ENCODE results near the gene CPSF4L. TPM values are rescaled to one million over a fixed set of nuclear protein-coding genes. Genes with fewer than 3 reads are reported as not detected.

CPSF4L gene
- total and polyA plus RNA-seq, 2 of the 13 experiments (the other 11 are each of a cell fraction or from before 2014, with no cell fraction given), result 0.73 to 1.6 TPM

DNA sequence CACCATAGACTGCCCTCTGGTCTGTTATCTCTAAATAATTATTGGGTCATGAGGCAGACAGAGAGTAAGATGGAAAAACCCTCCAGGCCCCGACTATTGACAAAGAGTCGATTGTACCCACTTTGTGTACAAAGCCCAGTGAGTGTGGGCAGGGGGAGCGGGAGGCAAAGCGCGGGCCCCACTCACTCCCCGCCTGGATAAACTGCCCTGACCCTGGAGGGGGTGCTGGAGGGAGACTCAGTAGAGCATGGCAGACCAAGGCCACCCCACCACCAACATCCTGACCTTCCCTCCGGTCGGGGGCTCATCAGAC lies 11.2 kb upstream of the CPSF4L start (continued):
- TF ChIP-seq, protein P1, sequence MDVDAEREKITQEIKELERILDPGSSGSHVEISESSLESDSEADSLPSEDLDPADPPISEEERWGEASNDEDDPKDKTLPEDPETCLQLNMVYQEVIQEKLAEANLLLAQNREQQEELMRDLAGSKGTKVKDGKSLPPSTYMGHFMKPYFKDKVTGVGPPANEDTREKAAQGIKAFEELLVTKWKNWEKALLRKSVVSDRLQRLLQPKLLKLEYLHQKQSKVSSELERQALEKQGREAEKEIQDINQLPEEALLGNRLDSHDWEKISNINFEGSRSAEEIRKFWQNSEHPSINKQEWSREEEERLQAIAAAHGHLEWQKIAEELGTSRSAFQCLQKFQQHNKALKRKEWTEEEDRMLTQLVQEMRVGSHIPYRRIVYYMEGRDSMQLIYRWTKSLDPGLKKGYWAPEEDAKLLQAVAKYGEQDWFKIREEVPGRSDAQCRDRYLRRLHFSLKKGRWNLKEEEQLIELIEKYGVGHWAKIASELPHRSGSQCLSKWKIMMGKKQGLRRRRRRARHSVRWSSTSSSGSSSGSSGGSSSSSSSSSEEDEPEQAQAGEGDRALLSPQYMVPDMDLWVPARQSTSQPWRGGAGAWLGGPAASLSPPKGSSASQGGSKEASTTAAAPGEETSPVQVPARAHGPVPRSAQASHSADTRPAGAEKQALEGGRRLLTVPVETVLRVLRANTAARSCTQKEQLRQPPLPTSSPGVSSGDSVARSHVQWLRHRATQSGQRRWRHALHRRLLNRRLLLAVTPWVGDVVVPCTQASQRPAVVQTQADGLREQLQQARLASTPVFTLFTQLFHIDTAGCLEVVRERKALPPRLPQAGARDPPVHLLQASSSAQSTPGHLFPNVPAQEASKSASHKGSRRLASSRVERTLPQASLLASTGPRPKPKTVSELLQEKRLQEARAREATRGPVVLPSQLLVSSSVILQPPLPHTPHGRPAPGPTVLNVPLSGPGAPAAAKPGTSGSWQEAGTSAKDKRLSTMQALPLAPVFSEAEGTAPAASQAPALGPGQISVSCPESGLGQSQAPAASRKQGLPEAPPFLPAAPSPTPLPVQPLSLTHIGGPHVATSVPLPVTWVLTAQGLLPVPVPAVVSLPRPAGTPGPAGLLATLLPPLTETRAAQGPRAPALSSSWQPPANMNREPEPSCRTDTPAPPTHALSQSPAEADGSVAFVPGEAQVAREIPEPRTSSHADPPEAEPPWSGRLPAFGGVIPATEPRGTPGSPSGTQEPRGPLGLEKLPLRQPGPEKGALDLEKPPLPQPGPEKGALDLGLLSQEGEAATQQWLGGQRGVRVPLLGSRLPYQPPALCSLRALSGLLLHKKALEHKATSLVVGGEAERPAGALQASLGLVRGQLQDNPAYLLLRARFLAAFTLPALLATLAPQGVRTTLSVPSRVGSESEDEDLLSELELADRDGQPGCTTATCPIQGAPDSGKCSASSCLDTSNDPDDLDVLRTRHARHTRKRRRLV (CRISPR knock-in tag; IDR thresholded peaks at IDR 0.05), result no peak
- TF ChIP-seq, protein P2, sequence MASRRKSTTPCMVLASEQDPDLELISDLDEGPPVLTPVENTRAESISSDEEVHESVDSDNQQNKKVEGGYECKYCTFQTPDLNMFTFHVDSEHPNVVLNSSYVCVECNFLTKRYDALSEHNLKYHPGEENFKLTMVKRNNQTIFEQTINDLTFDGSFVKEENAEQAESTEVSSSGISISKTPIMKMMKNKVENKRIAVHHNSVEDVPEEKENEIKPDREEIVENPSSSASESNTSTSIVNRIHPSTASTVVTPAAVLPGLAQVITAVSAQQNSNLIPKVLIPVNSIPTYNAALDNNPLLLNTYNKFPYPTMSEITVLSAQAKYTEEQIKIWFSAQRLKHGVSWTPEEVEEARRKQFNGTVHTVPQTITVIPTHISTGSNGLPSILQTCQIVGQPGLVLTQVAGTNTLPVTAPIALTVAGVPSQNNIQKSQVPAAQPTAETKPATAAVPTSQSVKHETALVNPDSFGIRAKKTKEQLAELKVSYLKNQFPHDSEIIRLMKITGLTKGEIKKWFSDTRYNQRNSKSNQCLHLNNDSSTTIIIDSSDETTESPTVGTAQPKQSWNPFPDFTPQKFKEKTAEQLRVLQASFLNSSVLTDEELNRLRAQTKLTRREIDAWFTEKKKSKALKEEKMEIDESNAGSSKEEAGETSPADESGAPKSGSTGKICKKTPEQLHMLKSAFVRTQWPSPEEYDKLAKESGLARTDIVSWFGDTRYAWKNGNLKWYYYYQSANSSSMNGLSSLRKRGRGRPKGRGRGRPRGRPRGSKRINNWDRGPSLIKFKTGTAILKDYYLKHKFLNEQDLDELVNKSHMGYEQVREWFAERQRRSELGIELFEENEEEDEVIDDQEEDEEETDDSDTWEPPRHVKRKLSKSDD (CRISPR knock-in tag; IDR thresholded peaks at IDR 0.05; ENCODE audit: low read depth), result 0 out of 2 replicates have a peak, but pooled peaks have one; percentile 48
- TF ChIP-seq JARID2 (CRISPR knock-in tag; IDR thresholded peaks at IDR 0.05; ENCODE audit: insufficient replicate concordance), result no peak
- TF ChIP-seq, protein P3, sequence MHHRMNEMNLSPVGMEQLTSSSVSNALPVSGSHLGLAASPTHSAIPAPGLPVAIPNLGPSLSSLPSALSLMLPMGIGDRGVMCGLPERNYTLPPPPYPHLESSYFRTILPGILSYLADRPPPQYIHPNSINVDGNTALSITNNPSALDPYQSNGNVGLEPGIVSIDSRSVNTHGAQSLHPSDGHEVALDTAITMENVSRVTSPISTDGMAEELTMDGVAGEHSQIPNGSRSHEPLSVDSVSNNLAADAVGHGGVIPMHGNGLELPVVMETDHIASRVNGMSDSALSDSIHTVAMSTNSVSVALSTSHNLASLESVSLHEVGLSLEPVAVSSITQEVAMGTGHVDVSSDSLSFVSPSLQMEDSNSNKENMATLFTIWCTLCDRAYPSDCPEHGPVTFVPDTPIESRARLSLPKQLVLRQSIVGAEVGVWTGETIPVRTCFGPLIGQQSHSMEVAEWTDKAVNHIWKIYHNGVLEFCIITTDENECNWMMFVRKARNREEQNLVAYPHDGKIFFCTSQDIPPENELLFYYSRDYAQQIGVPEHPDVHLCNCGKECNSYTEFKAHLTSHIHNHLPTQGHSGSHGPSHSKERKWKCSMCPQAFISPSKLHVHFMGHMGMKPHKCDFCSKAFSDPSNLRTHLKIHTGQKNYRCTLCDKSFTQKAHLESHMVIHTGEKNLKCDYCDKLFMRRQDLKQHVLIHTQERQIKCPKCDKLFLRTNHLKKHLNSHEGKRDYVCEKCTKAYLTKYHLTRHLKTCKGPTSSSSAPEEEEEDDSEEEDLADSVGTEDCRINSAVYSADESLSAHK (CRISPR knock-in tag; IDR thresholded peaks at IDR 0.05; ENCODE audit: borderline replicate concordance), result no peak
- no peak for TF ChIP-seq ZNF256 (CRISPR knock-in tag; conservative IDR thresholded peaks at IDR 0.05)
- TF ChIP-seq, protein P4, sequence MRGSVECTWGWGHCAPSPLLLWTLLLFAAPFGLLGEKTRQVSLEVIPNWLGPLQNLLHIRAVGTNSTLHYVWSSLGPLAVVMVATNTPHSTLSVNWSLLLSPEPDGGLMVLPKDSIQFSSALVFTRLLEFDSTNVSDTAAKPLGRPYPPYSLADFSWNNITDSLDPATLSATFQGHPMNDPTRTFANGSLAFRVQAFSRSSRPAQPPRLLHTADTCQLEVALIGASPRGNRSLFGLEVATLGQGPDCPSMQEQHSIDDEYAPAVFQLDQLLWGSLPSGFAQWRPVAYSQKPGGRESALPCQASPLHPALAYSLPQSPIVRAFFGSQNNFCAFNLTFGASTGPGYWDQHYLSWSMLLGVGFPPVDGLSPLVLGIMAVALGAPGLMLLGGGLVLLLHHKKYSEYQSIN (CRISPR knock-in tag; IDR thresholded peaks at IDR 0.05; ENCODE audit: borderline replicate concordance), result no peak
- TF ChIP-seq ZNF703 (CRISPR knock-in tag; IDR thresholded peaks at IDR 0.05; ENCODE audit: borderline replicate concordance), result no peak
- no peak for TF ChIP-seq ZNF468 (CRISPR knock-in tag; IDR thresholded peaks at IDR 0.05)
- no peak for TF ChIP-seq ZNF850 (CRISPR knock-in tag; conservative IDR thresholded peaks at IDR 0.05)
- TF ChIP-seq, protein P5, sequence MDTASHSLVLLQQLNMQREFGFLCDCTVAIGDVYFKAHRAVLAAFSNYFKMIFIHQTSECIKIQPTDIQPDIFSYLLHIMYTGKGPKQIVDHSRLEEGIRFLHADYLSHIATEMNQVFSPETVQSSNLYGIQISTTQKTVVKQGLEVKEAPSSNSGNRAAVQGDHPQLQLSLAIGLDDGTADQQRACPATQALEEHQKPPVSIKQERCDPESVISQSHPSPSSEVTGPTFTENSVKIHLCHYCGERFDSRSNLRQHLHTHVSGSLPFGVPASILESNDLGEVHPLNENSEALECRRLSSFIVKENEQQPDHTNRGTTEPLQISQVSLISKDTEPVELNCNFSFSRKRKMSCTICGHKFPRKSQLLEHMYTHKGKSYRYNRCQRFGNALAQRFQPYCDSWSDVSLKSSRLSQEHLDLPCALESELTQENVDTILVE (CRISPR knock-in tag; IDR thresholded peaks at IDR 0.05), result no peak
- TF ChIP-seq TBX2 (CRISPR knock-in tag; IDR thresholded peaks at IDR 0.05; ENCODE audit: borderline replicate concordance), result peak; percentile 92
- TF ChIP-seq, protein P6, sequence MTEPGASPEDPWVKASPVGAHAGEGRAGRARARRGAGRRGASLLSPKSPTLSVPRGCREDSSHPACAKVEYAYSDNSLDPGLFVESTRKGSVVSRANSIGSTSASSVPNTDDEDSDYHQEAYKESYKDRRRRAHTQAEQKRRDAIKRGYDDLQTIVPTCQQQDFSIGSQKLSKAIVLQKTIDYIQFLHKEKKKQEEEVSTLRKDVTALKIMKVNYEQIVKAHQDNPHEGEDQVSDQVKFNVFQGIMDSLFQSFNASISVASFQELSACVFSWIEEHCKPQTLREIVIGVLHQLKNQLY (CRISPR knock-in tag; IDR thresholded peaks at IDR 0.05), result peak; percentile 76
- TF ChIP-seq ZNF788 (CRISPR knock-in tag; IDR thresholded peaks at IDR 0.05; ENCODE audit: borderline replicate concordance), result peak; percentile 95
- no peak for TF ChIP-seq ZNF207 (IDR thresholded peaks at IDR 0.05; ENCODE audit: borderline replicate concordance)
- 0 out of 2 replicates have a peak, but pooled peaks have one; percentile 38 for TF ChIP-seq CBFB (CRISPR knock-in tag; IDR thresholded peaks at IDR 0.05)

Data from HepG2 (cell line).